Neural cell (in vitro differentiated cells): ENCODE results near the gene FOXO6. TPM values are rescaled to one million over a fixed set of nuclear protein-coding genes. Genes with fewer than 3 reads are reported as not detected.

Source experiments
- H2AFZ ChIP-seq: fragments of 200-600, 300-800 bp; sonication (generic), shearing (Covaris generic); 2 replicates; pipeline ENCODE4 v1.6.0; 2014; ENCODE audit warnings: low read depth, mild to moderate bottlenecking, antibody characterized with exemption, low read length, moderate library complexity
- H3F3A ChIP-seq: fragments of 200-600 bp; shearing (Covaris generic); 2 replicates; pipeline ENCODE4 v1.6.1; 2016; ENCODE audit warnings: mild to moderate bottlenecking, moderate library complexity, mixed read lengths, antibody characterized with exemption, low read length; ENCODE audit not compliant: insufficient read depth, poor library complexity, severe bottlenecking
- H3K27ac ChIP-seq: fragments of 200-600, 300-800 bp; sonication (generic), shearing (Covaris generic); 2 replicates; pipeline ENCODE4 v1.5.1; 2014; ENCODE audit warnings: mild to moderate bottlenecking, low read length, moderate library complexity
- H3K27me3 ChIP-seq: fragments of 300-800, 200-600 bp; sonication (generic), shearing (Covaris generic); 2 replicates; pipeline ENCODE4 v1.6.0; 2014; ENCODE audit warnings: mild to moderate bottlenecking, low read depth, low read length, moderate library complexity; ENCODE audit not compliant: insufficient read depth
- H3K36me3 ChIP-seq: fragments of 300-800, 200-600 bp; sonication (generic), shearing (Covaris generic); 2 replicates; pipeline ENCODE4 v1.5.1; 2014; ENCODE audit warnings: mild to moderate bottlenecking, antibody characterized with exemption, low read length, moderate library complexity; ENCODE audit not compliant: insufficient read depth
- H3K4me2 ChIP-seq: fragments of 300-800, 200-600 bp; sonication (generic), shearing (Covaris generic); 2 replicates; pipeline ENCODE4 v1.6.0; 2014; ENCODE audit warnings: mild to moderate bottlenecking, low read length
- H3K4me3 ChIP-seq: fragments of 300-800, 200-600 bp; sonication (generic), shearing (Covaris generic); 2 replicates; pipeline ENCODE4 v1.5.1; 2014; ENCODE audit warnings: mild to moderate bottlenecking, low read length, moderate library complexity
- H3K79me2 ChIP-seq: fragments of 200-600 bp; shearing (Covaris generic); replicated peaks from 2 replicates; pipeline ENCODE4 v1.6.0; 2014; ENCODE audit warnings: mild to moderate bottlenecking, low read length, moderate library complexity; ENCODE audit not compliant: insufficient read depth
- H3K9ac ChIP-seq: fragments of 300-800, 200-600 bp; sonication (generic), shearing (Covaris generic); 2 replicates; pipeline ENCODE4 v1.6.1; 2016; ENCODE audit warnings: mild to moderate bottlenecking, low read length, mixed read lengths
- H3K9me2 ChIP-seq: fragments of 200-600 bp; shearing (Covaris generic); 2 replicates; pipeline ENCODE4 v1.6.1; 2016; ENCODE audit warnings: mild to moderate bottlenecking, low read length, mixed read lengths; ENCODE audit not compliant: insufficient read depth
- H3K9me3 ChIP-seq: fragments of 200-600, 300-800 bp; sonication (generic), shearing (Covaris generic); 2 replicates; pipeline ENCODE4 v1.6.1; 2016; ENCODE audit warnings: mild to moderate bottlenecking, mixed run types, low read length, moderate library complexity, mixed read lengths
- H4K20me1 ChIP-seq: fragments of 200-600 bp; shearing (Covaris generic); 2 replicates; pipeline ENCODE4 v1.6.1; 2016; ENCODE audit warnings: mild to moderate bottlenecking, mixed run types; ENCODE audit not compliant: insufficient read depth
- EP300 ChIP-seq: fragments of 450-650 bp; conservative IDR thresholded peaks from 2 replicates; pipeline ENCODE4 v1.6.1; 2014; ENCODE audit warnings: antibody characterized with exemption, mild to moderate bottlenecking, moderate library complexity; ENCODE audit not compliant: poor library complexity, severe bottlenecking
- EZH2 ChIP-seq: fragments of 200-600, 300-800 bp; shearing (Covaris generic), sonication (generic); IDR thresholded peaks from 2 replicates; pipeline ENCODE4 v1.6.1; 2014; ENCODE audit warnings: antibody characterized with exemption, low read length, borderline replicate concordance, mild to moderate bottlenecking; ENCODE audit not compliant: insufficient read depth, poor library complexity, severe bottlenecking
- MXI1 ChIP-seq: fragments of 450-650 bp; conservative IDR thresholded peaks from 2 replicates; pipeline ENCODE4 v1.6.1; 2014; ENCODE audit warnings: antibody characterized with exemption, mild to moderate bottlenecking; ENCODE audit not compliant: poor library complexity, severe bottlenecking
- POLR2AphosphoS5 ChIP-seq: IDR thresholded peaks from 2 replicates; pipeline ENCODE4 v1.6.1; 2012
- RAD21 ChIP-seq: fragments of 450-650 bp; conservative IDR thresholded peaks from 2 replicates; pipeline ENCODE4 v1.6.1; 2014; ENCODE audit warnings: antibody characterized with exemption, mild to moderate bottlenecking, moderate library complexity
- SMC3 ChIP-seq: fragments of 450-650 bp; conservative IDR thresholded peaks from 2 replicates; pipeline ENCODE4 v1.6.1; 2014; ENCODE audit warnings: antibody characterized with exemption, mild to moderate bottlenecking, moderate library complexity; ENCODE audit not compliant: poor library complexity
- TAF1 ChIP-seq: IDR thresholded peaks from 2 replicates; pipeline ENCODE4 v1.6.1; 2012; ENCODE audit warnings: low read depth
- polyA plus RNA-seq: library from polyadenylated mRNA; depleted of rRNA; stranded (reverse); fragments of >200 nt; gene quantifications from 2 replicates; pipeline ENCODE4 v1.2.3, GENCODE V29; 2014
- TF ChIP-seq, protein P1 (sequence below): IDR thresholded peaks from 2 replicates; pipeline ENCODE4 v1.6.1; 2012; ENCODE audit warnings: borderline replicate concordance
- TF ChIP-seq, protein P2 (sequence below): fragments of 450-650 bp; IDR thresholded peaks from 2 replicates; pipeline ENCODE4 v1.5.1; 2014; ENCODE audit warnings: antibody characterized with exemption, mild to moderate bottlenecking, moderate library complexity; ENCODE audit not compliant: poor library complexity, severe bottlenecking

The FOXO6 gene
- polyA plus RNA-seq, 1 donor from 2014 or later = 0.59 TPM

GRCh38 chr1:41360074-41360785 is 1.0 kb upstream of the FOXO6 start (continued):
- TF ChIP-seq RAD21 (no peak), MXI1 (no peak)

- Histone ChIP-seq H3K79me2 (no peaks in the 10 kb centered on the region), H3F3A (no peaks in the 10 kb centered on the region), H3K27me3 (peaks cover 45% of the 10 kb centered on the region), H3K9ac (peak overlapping the region; percentile 67), H3K9me3 (no peaks in the 10 kb centered on the region), H3K36me3 (no peaks in the 10 kb centered on the region), H3K27ac (no peak overlapping the region), H3K4me2 (peak overlapping the region; percentile 65), H2AFZ (no peak overlapping the region), H3K4me3 (peak overlapping the region; percentile 80), H4K20me1 (no peaks in the 10 kb centered on the region), H3K9me2 (no peaks in the 10 kb centered on the region)
- TF ChIP-seq POLR2AphosphoS5 = no peak
- no peak for TF ChIP-seq EP300
- TF ChIP-seq EZH2 = no peak
- TF ChIP-seq, protein P1, sequence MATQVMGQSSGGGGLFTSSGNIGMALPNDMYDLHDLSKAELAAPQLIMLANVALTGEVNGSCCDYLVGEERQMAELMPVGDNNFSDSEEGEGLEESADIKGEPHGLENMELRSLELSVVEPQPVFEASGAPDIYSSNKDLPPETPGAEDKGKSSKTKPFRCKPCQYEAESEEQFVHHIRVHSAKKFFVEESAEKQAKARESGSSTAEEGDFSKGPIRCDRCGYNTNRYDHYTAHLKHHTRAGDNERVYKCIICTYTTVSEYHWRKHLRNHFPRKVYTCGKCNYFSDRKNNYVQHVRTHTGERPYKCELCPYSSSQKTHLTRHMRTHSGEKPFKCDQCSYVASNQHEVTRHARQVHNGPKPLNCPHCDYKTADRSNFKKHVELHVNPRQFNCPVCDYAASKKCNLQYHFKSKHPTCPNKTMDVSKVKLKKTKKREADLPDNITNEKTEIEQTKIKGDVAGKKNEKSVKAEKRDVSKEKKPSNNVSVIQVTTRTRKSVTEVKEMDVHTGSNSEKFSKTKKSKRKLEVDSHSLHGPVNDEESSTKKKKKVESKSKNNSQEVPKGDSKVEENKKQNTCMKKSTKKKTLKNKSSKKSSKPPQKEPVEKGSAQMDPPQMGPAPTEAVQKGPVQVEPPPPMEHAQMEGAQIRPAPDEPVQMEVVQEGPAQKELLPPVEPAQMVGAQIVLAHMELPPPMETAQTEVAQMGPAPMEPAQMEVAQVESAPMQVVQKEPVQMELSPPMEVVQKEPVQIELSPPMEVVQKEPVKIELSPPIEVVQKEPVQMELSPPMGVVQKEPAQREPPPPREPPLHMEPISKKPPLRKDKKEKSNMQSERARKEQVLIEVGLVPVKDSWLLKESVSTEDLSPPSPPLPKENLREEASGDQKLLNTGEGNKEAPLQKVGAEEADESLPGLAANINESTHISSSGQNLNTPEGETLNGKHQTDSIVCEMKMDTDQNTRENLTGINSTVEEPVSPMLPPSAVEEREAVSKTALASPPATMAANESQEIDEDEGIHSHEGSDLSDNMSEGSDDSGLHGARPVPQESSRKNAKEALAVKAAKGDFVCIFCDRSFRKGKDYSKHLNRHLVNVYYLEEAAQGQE = no peak
- peak; percentile 34 for TF ChIP-seq RAD21
- TF ChIP-seq MXI1 = peak; percentile 53
- TF ChIP-seq TAF1 = no peak
- TF ChIP-seq, protein P2, sequence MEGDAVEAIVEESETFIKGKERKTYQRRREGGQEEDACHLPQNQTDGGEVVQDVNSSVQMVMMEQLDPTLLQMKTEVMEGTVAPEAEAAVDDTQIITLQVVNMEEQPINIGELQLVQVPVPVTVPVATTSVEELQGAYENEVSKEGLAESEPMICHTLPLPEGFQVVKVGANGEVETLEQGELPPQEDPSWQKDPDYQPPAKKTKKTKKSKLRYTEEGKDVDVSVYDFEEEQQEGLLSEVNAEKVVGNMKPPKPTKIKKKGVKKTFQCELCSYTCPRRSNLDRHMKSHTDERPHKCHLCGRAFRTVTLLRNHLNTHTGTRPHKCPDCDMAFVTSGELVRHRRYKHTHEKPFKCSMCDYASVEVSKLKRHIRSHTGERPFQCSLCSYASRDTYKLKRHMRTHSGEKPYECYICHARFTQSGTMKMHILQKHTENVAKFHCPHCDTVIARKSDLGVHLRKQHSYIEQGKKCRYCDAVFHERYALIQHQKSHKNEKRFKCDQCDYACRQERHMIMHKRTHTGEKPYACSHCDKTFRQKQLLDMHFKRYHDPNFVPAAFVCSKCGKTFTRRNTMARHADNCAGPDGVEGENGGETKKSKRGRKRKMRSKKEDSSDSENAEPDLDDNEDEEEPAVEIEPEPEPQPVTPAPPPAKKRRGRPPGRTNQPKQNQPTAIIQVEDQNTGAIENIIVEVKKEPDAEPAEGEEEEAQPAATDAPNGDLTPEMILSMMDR = no peak
- peak; percentile 34 for TF ChIP-seq SMC3
Measured at GRCh38 chr1:41361495-41362356, 492 bp downstream of the FOXO6 start.

GRCh38 chr1:41362357-41362721 is 1.1 kb downstream of the FOXO6 start:
- H3K9ac ChIP-seq = peak overlapping the region; percentile 67
- no peaks in the 10 kb centered on the region for H3K9me3 ChIP-seq
- peaks cover 51% of the 10 kb centered on the region for H3K27me3 ChIP-seq
- no peak overlapping the region for H2AFZ ChIP-seq
- no peak overlapping the region for H3K27ac ChIP-seq
- H3F3A ChIP-seq = no peaks in the 10 kb centered on the region
- no peaks in the 10 kb centered on the region for H3K79me2 ChIP-seq
- no peaks in the 10 kb centered on the region for H3K36me3 ChIP-seq
- H3K4me2 ChIP-seq = peak overlapping the region; percentile 65
- no peak for TF ChIP-seq RAD21
- no peak for TF ChIP-seq TAF1
- no peak for TF ChIP-seq POLR2AphosphoS5
- no peak for TF ChIP-seq MXI1
- TF ChIP-seq, protein P2 = no peak
- TF ChIP-seq SMC3 = no peak
- TF ChIP-seq, protein P1 = no peak
- H3K9me2 ChIP-seq = no peaks in the 10 kb centered on the region
- H4K20me1 ChIP-seq = no peaks in the 10 kb centered on the region
- H3K4me3 ChIP-seq = peak overlapping the region; percentile 80
